GM12872 (cell line): Measurements from ENCODE around the gene PTP4A2.

Experiments
- CTCF ChIP-seq: IDR thresholded peaks from 3 replicates; pipeline ENCODE4 v1.5.1; 2011; ENCODE audit warnings: low read depth, mild to moderate bottlenecking, low read length, moderate library complexity; ENCODE audit not compliant: insufficient read depth

The PTP4A2 gene

GRCh38 chr1:31926252-31926651, 11.9 kb downstream of the PTP4A2 start:
- TF ChIP-seq CTCF = no peak

- no peak for TF ChIP-seq CTCF
Measured at GRCh38 chr1:31924839-31925238, 13.3 kb downstream of the PTP4A2 start.

- no peak for TF ChIP-seq CTCF
Measured at GRCh38 chr1:31923901-31924535, 14.2 kb downstream of the PTP4A2 start.

- TF ChIP-seq CTCF = no peak
Measured at GRCh38 chr1:31920956-31921355, 17.2 kb downstream of the PTP4A2 start.

GRCh38 chr1:31919591-31919990, 18.6 kb downstream of the PTP4A2 start:
- TF ChIP-seq CTCF = no peak

GRCh38 chr1:31915438-31915837, 22.7 kb downstream of the PTP4A2 start:
- no peak for TF ChIP-seq CTCF

GRCh38 chr1:31913968-31914367, 24.2 kb downstream of the PTP4A2 start:
- no peak for TF ChIP-seq CTCF
